Upper lobe of right lung (tissue), 1 donor: Measurements from ENCODE around the gene FGFRL1. TPM values are rescaled to one million over a fixed set of nuclear protein-coding genes. Genes with fewer than 3 reads are reported as not detected.
A peak's percentile ranks its signal among the peaks of the same experiment; 100 is the strongest.

Experiments used
- ATAC-seq: fragments of 200-7000 bp; cut with Tn5 transposase; one replicate; pipeline ENCODE4 v1.9.1; 2020; ENCODE audit warnings: mild to moderate bottlenecking, moderate library complexity
- DNase-seq: peaks from one replicate; pipeline ENCODE4 v3.0.0-alpha.2; 2020
- H3K27ac ChIP-seq: fragments of 200-600 bp; one replicate; pipeline ENCODE4 v1.8.0; 2022
- H3K27me3 ChIP-seq: fragments of 200-600 bp; one replicate; pipeline ENCODE4 v1.8.0; 2022; ENCODE audit warnings: mild to moderate bottlenecking
- H3K36me3 ChIP-seq: fragments of 200-600 bp; one replicate; pipeline ENCODE4 v1.8.0; 2022
- H3K4me1 ChIP-seq: fragments of 200-600 bp; one replicate; pipeline ENCODE4 v1.8.0; 2022
- H3K4me3 ChIP-seq: fragments of 200-600 bp; one replicate; pipeline ENCODE4 v1.8.0; 2022; ENCODE audit warnings: mild to moderate bottlenecking
- H3K9me3 ChIP-seq: fragments of 200-600 bp; one replicate; pipeline ENCODE4 v1.8.0; 2022
- CTCF ChIP-seq: fragments of 200-600 bp; IDR thresholded peaks from one replicate; pipeline ENCODE4 v1.8.0; 2022; ENCODE audit warnings: antibody characterized with exemption
- intact Hi-C: fragments of 100-400 bp; cut with DNase I; formaldehyde crosslinking; loops from one replicate; pipeline ENCODE4 v1.11.0; 2022
- total RNA-seq: library from RNA; stranded (reverse); fragmentation: NEBNext Ultra II Directional; extraction: Animal tissue kit (Norgen Biotek cat#: 25700); gene quantifications from one replicate; pipeline ENCODE4 v1.2.1, GENCODE V29; 2021
- donor health status: DM: no; HTN: yes; CAD: no; lungs with severe emphysema.

The FGFRL1 gene
- total RNA-seq, 1 donor from 2014 or later = 25.2 TPM

GRCh38 chr4:984336-985054 is 26.9 kb upstream of the FGFRL1 start:
- H3K9me3 ChIP-seq = no peaks in the 10 kb centered on the region
- H3K4me1 ChIP-seq = peaks cover 25% of the 10 kb centered on the region
- ATAC-seq = no peak
- no peak overlapping the region for H3K27ac ChIP-seq
- H3K36me3 ChIP-seq = no peaks in the 10 kb centered on the region
- DNase-seq = no peak
- intact Hi-C loops = no loop called here
- no peak for TF ChIP-seq CTCF
- peak overlapping the region; percentile 28 for H3K4me3 ChIP-seq
- no peaks in the 10 kb centered on the region for H3K27me3 ChIP-seq

- Histone ChIP-seq H3K4me1 (peaks cover 25% of the 10 kb centered on the region), H3K4me3 (peak overlapping the region; percentile 28), H3K36me3 (no peaks in the 10 kb centered on the region), H3K9me3 (no peaks in the 10 kb centered on the region), H3K27ac (no peak overlapping the region), H3K27me3 (no peaks in the 10 kb centered on the region)
- intact Hi-C loops = no loop called here
- ATAC-seq = peak; percentile 82
- DNase-seq = peak; percentile 94
- no peak for TF ChIP-seq CTCF
Observed at GRCh38 chr4:985123-985830, 26.1 kb upstream of the FGFRL1 start.

GRCh38 chr4:986428-986878 is 25.0 kb upstream of the FGFRL1 start:
- H3K4me3 ChIP-seq = peak overlapping the region; percentile 69
- ATAC-seq = peak; percentile 1
- peaks cover 25% of the 10 kb centered on the region for H3K4me1 ChIP-seq
- no peak for DNase-seq
- no peaks in the 10 kb centered on the region for H3K27me3 ChIP-seq
- H3K9me3 ChIP-seq = no peaks in the 10 kb centered on the region
- no peaks in the 10 kb centered on the region for H3K36me3 ChIP-seq
- H3K27ac ChIP-seq = peak overlapping the region; percentile 76
- intact Hi-C loops = no loop called here
- TF ChIP-seq CTCF = no peak

GRCh38 chr4:986879-987623 is 24.4 kb upstream of the FGFRL1 start, which contains the start of gene IDUA:
IDUA (plus strand) TSS chr4:987044; CDS start chr4:987085, 41 bp downstream.
- DNase-seq (peak; percentile 95), ATAC-seq (peak; percentile 91)
- Histone ChIP-seq H3K27ac (peak within 1 kb of the TSS; percentile 76), H3K4me1 (peaks cover 25% of the 10 kb centered on the region), H3K4me3 (peak within 1 kb of the TSS; percentile 69), H3K27me3 (no peaks in the 10 kb centered on the region), H3K9me3 (no peaks in the 10 kb centered on the region), H3K36me3 (no peaks in the 10 kb centered on the region)
- intact Hi-C loops = no loop called here
- peak; percentile 54 for TF ChIP-seq CTCF

GRCh38 chr4:987624-988513 is 23.6 kb upstream of the FGFRL1 start:
- H3K27me3 ChIP-seq = no peaks in the 10 kb centered on the region
- ATAC-seq (no peak), DNase-seq (no peak)
- H3K27ac ChIP-seq = no peak overlapping the region
- peak overlapping the region; percentile 69 for H3K4me3 ChIP-seq
- intact Hi-C loops = no loop called here
- H3K36me3 ChIP-seq = no peaks in the 10 kb centered on the region
- no peaks in the 10 kb centered on the region for H3K9me3 ChIP-seq
- peaks cover 31% of the 10 kb centered on the region for H3K4me1 ChIP-seq
- no peak for TF ChIP-seq CTCF
